AG09319 (cell line): ENCODE data around the gene JUND.
A peak's percentile ranks its signal among the peaks of the same experiment; 100 is the strongest.
"Not testable (repeated sequence)": the region's sequence is repeated elsewhere in the genome, so short reads cannot be mapped to it uniquely, and the experiment has no call there.

ENCODE experiments used
- DNase-seq: peaks from one replicate; pipeline ENCODE4 v3.0.0-alpha.2; 2010; ENCODE audit warnings: low read depth; ENCODE audit errors: extremely low read depth
- CTCF ChIP-seq: IDR thresholded peaks from 2 replicates; pipeline ENCODE4 v1.5.1; 2011; ENCODE audit warnings: low read depth, mild to moderate bottlenecking, inconsistent platforms, low read length, moderate library complexity

The JUND gene

GRCh38 chr19:18281082-18282020 is at the start of gene JUND:
JUND (minus strand) TSS chr19:18281622; CDS start chr19:18281484, 138 bp downstream.
- no peak for TF ChIP-seq CTCF
- DNase-seq, result peak; percentile 99

GRCh38 chr19:18330868-18331267 is 49.4 kb upstream of the JUND start:
- no peak for TF ChIP-seq CTCF
- no peak for DNase-seq

- no peak for TF ChIP-seq CTCF
- no peak for DNase-seq
These were observed 47.6 kb upstream of the JUND start for GRCh38 chr19:18329035-18329376.

- TF ChIP-seq CTCF, result peak; percentile 98
- peak; percentile 94 for DNase-seq
These were observed 47.1 kb upstream of the JUND start for GRCh38 chr19:18328340-18329034.

GRCh38 chr19:18326772-18327171 is 45.4 kb upstream of the JUND start:
- no peak for DNase-seq
- no peak for TF ChIP-seq CTCF

- not testable (repeated sequence) for DNase-seq
These were observed 42.9 kb upstream of the JUND start for GRCh38 chr19:18324373-18324731.

GRCh38 chr19:18322759-18323460 is 41.5 kb upstream of the JUND start, which contains the start of gene LSM4:
LSM4 (minus strand) TSS chr19:18323076; CDS start chr19:18323020, 56 bp downstream.
- peak; percentile 16 for TF ChIP-seq CTCF

More at GRCh38 chr19:18322759-18323460, 41.5 kb upstream of the JUND start, which contains the start of gene LSM4:
- peak; percentile 85 for DNase-seq
